Left lung (tissue), 10 donors: ENCODE data around the gene CNDP1. TPM values are rescaled to one million over a fixed set of nuclear protein-coding genes. Genes with fewer than 3 reads are reported as not detected.

Experiments used
- ATAC-seq: fragments of 200-7000 bp; cut with Tn5 transposase; one replicate; pipeline ENCODE4 v1.9.1; 2020; ENCODE audit warnings: moderate library complexity
- DNase-seq, 4 donors: peaks; one replicate each; pipeline ENCODE4 v3.0.0-alpha.2; 2013 to 2020
- H3K27ac ChIP-seq, 2 donors: fragments of 200-600 bp; sonication (generic) in 1 of 2; one replicate each; pipeline versions ENCODE4 v1.5.0 to v1.8.0; 2020 to 2021
- H3K27me3 ChIP-seq, 2 donors: fragments of 200-600 bp; sonication (generic) in 1 of 2; one replicate each; pipeline versions ENCODE4 v1.5.0 to v1.8.0; 2020 to 2021
- H3K36me3 ChIP-seq, 2 donors: fragments of 200-600 bp; sonication (generic) in 1 of 2; one replicate each; pipeline versions ENCODE4 v1.5.0 to v1.8.0; 2020 to 2021
- H3K4me1 ChIP-seq, 2 donors: fragments of 200-600 bp; one replicate each; pipeline ENCODE4 v1.8.0; 2021
- H3K4me3 ChIP-seq, 2 donors: fragments of 200-600 bp; sonication (generic) in 1 of 2; one replicate each; pipeline versions ENCODE4 v1.5.0 to v1.8.0; 2020 to 2021; ENCODE audit warnings: mild to moderate bottlenecking in 1 of 2
- H3K9me3 ChIP-seq, 2 donors: fragments of 200-600 bp; sonication (generic) in 1 of 2; one replicate each; pipeline versions ENCODE4 v1.5.0 to v1.8.0; 2020 to 2021
- intact Hi-C, 2 donors: fragments of 100-400 bp; cut with DNase I; formaldehyde crosslinking; loops; one replicate each; pipeline versions ENCODE4 v1.11.2 to v1.14.2; 2022
- polyA plus RNA-seq, 6 donors: library from polyadenylated mRNA; unstranded; fragments of 120-200 nt; gene quantifications; one replicate each; pipeline ENCODE4 v1.2.1, GENCODE V29; 2013; ENCODE audit not compliant: insufficient read length in 6 of 6
- total RNA-seq, 2 donors: library from RNA; stranded (reverse); fragmentation: NEBNext Ultra II Directional; extraction: Animal tissue kit (Norgen Biotek cat#: 25700); gene quantifications; one replicate each; pipeline ENCODE4 v1.2.1, GENCODE V29; 2021
- TF ChIP-seq, protein P1 (sequence below), 2 donors: fragments of 200-600 bp; sonication (generic) in 1 of 2; IDR thresholded peaks; one replicate each; pipeline versions ENCODE4 v1.5.0 to v1.8.0; 2021; ENCODE audit warnings: antibody characterized with exemption in 2 of 2
- donor health status: DM: no; HTN: yes; CAD: no.
- donor health status: DM: no; HTN: no; CAD: no.

CNDP1 gene
- total and polyA plus RNA-seq, 8 donors, result 0.20 to 0.56 (median 0.37) TPM; not detected in 2

DNA sequence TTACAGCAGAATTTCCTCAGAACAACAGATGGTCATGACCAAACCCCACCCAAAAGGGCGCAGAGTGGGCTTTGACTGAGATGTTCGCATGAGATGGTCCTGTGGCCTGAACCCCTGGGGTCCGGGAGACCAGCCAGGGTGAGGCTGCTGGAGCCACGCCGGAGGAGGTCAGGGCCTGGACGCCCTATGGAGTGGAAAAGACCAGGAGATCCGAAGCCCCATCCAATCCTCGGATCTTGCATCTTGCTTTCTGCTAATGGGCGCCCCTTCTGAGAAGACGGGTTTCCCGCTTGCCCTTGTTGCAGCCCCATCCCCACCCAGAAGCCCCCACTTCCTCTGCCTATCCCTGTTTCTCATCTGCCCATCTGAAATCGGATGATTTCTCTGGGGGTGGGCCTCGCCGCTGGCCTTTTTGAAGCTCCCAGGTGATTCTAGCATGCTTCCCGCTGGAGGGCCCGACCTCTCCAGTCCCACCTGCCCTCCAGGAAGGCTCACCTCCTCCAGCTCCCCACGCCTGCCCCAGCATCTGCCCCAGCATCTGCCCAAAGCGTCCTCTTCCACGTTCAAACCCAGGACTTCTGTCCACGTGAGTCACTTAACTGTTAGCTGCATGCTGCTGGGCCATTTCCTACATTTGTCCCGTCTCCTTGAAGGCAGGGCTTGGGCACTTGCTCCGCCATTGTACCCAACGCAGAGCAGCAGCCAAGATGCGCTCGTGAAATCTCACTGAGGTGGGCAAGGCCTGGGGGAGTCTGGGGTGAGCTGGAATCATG is 4.3 kb upstream of the CNDP1 start:
- Histone ChIP-seq H3K4me3 (no peak overlapping the region), H3K36me3 (no peaks in the 10 kb centered on the region), H3K27me3 (no peaks in the 10 kb centered on the region), H3K9me3 (no peaks in the 10 kb centered on the region), H3K4me1 (no peaks in the 10 kb centered on the region), H3K27ac (no peak overlapping the region)
- no peak for DNase-seq
- intact Hi-C loops, result no loop called here
- ATAC-seq, result no peak
- TF ChIP-seq, protein P1, sequence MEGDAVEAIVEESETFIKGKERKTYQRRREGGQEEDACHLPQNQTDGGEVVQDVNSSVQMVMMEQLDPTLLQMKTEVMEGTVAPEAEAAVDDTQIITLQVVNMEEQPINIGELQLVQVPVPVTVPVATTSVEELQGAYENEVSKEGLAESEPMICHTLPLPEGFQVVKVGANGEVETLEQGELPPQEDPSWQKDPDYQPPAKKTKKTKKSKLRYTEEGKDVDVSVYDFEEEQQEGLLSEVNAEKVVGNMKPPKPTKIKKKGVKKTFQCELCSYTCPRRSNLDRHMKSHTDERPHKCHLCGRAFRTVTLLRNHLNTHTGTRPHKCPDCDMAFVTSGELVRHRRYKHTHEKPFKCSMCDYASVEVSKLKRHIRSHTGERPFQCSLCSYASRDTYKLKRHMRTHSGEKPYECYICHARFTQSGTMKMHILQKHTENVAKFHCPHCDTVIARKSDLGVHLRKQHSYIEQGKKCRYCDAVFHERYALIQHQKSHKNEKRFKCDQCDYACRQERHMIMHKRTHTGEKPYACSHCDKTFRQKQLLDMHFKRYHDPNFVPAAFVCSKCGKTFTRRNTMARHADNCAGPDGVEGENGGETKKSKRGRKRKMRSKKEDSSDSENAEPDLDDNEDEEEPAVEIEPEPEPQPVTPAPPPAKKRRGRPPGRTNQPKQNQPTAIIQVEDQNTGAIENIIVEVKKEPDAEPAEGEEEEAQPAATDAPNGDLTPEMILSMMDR (IDR thresholded peaks at IDR 0.05), result no peak

DNA sequence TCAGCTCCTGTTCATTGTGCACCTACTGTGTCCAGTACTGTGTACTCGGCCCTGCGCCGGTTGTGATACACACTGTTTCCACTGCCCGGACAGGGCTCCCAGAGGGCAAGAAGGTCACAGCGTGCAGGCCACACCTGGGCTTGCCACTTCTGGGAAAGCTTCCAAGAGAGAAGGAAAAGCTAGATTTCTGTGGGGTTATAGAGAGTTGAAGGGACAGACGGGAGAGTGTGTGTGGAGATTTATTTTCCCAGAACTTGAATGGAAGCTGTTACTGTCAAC is 3.8 kb upstream of the CNDP1 start:
- ATAC-seq, result no peak
- TF ChIP-seq, protein P1 (IDR thresholded peaks at IDR 0.05), result no peak
- intact Hi-C loops, result no loop called here

DNA sequence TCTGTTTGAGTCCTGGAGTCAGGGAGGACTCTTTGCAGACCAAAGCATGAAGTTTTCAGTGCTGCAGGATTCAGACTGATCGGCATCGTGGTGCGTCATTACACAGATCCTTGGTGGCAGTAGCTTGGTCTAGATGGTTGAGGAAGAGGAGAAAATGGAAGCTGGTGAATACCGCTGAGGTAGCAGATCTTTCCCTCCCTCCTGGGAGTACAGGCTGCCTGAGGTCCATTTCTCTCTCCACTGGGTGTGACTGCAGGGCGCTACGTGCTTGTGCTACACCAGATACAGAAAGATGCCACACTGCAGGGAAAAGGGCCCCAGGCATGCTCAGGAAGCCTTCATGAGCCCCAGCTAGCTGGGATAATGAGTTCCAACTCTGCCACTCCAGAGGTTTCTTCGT is 3.3 kb upstream of the CNDP1 start:
- ATAC-seq (no peak), DNase-seq (no peak)
- H3K27me3 ChIP-seq, result no peaks in the 10 kb centered on the region
- TF ChIP-seq, protein P1 (IDR thresholded peaks at IDR 0.05), result no peak
- no peak overlapping the region for H3K27ac ChIP-seq
- H3K36me3 ChIP-seq, result no peaks in the 10 kb centered on the region
- intact Hi-C loops, result no loop called here
- H3K9me3 ChIP-seq, result no peaks in the 10 kb centered on the region
- H3K4me3 ChIP-seq, result no peak overlapping the region
- no peaks in the 10 kb centered on the region for H3K4me1 ChIP-seq

More for the DNA sequence above, 3.8 kb upstream of the CNDP1 start:
- no peaks in the 10 kb centered on the region for H3K4me1 ChIP-seq
- H3K27ac ChIP-seq, result no peak overlapping the region
- H3K36me3 ChIP-seq, result no peaks in the 10 kb centered on the region
- H3K4me3 ChIP-seq, result no peak overlapping the region
- DNase-seq, result no peak
- H3K27me3 ChIP-seq, result no peaks in the 10 kb centered on the region
- H3K9me3 ChIP-seq, result no peaks in the 10 kb centered on the region

DNA sequence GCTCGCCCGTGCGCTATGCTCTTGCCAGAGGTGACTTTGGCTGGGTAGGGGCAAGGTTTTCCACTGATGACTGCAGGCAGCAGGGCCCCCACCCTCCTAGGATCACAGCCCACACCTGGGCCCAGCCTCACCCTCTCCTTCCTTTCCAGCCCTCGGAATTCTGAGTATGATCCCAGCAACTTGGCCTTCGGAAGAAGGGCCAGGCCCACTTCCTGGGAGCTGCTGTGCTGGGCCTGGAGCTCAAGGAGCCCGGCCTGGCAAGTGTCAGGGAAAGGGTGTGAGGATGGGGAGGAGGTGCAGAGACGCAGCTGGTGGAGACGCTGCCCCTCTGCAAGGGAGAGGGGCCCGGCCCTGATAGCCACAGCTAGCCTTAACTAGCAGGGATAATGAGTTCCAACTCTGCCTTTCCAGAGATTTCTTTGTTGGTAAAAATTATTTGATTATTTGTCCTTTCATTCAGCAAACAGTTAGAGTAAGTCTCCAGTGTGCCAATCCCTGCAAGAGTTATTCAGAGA is 1.7 kb upstream of the CNDP1 start:
- intact Hi-C loops, result no loop called here
- TF ChIP-seq, protein P1 (IDR thresholded peaks at IDR 0.05), result no peak
- no peaks in the 10 kb centered on the region for H3K9me3 ChIP-seq
- H3K27me3 ChIP-seq, result no peaks in the 10 kb centered on the region
- DNase-seq, result no peak
- H3K36me3 ChIP-seq, result no peaks in the 10 kb centered on the region
- H3K4me1 ChIP-seq, result no peaks in the 10 kb centered on the region
- H3K27ac ChIP-seq, result no peak overlapping the region
- ATAC-seq, result no peak
- H3K4me3 ChIP-seq, result no peak overlapping the region

DNA sequence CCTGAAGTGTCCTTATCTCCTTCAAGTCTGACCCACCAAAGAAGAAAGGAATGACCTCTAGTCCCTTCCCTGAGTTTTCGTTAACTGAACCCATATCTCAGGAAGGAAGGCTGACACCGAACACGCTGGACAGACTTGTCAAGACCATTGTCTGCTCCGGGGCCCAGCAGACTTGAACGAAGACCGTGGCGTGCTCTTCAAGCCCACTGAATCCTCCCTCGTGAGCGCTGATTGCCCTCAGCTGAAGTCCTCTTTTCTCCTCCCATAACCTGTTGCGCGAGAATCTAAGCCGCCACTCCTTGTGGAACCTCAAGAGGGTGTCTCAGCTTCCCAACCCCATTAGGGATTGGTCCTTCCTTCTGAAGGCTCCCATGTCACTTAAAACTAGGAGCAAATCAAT is 634 bp upstream of the CNDP1 start:
- no peaks in the 10 kb centered on the region for H3K36me3 ChIP-seq
- intact Hi-C loops, result no loop called here

More for the DNA sequence above, 634 bp upstream of the CNDP1 start:
- TF ChIP-seq, protein P1 (IDR thresholded peaks at IDR 0.05), result no peak
- Histone ChIP-seq H3K27me3 (no peaks in the 10 kb centered on the region), H3K9me3 (no peaks in the 10 kb centered on the region), H3K4me3 (no peak overlapping the region), H3K4me1 (no peaks in the 10 kb centered on the region), H3K27ac (no peak overlapping the region)
- DNase-seq (no peak), ATAC-seq (no peak)
